Activated CD4-positive, alpha-beta T cell treated with anti-CD3 and anti-CD28 coated beads, Interleukin-2, amount 10 ng/mL, durations not matched to agents 24 days and 14 days (primary cell): ENCODE data around the gene TP53BP1. TPM values are rescaled to one million over a fixed set of nuclear protein-coding genes. Genes with fewer than 3 reads are reported as not detected.

Experiments
- DNase-seq: peaks from one replicate; pipeline ENCODE4 v3.0.0; 2022
- H3K27ac Mint-ChIP-seq: one replicate; pipeline ENCODE4 v1.8.0; 2022; ENCODE audit warnings: mild to moderate bottlenecking, mixed read lengths
- H3K27me3 Mint-ChIP-seq: one replicate; pipeline ENCODE4 v1.8.0; 2022; ENCODE audit warnings: mixed read lengths
- H3K36me3 Mint-ChIP-seq: one replicate; pipeline ENCODE4 v1.8.0; 2022; ENCODE audit warnings: low read depth, mild to moderate bottlenecking, mixed read lengths
- H3K4me1 Mint-ChIP-seq: one replicate; pipeline ENCODE4 v1.8.0; 2021; ENCODE audit warnings: mixed read lengths
- H3K4me3 Mint-ChIP-seq: one replicate; pipeline ENCODE4 v1.8.0; 2022; ENCODE audit warnings: mild to moderate bottlenecking, moderate library complexity, mixed read lengths
- H3K9me3 Mint-ChIP-seq: one replicate; pipeline ENCODE4 v1.8.0; 2021; ENCODE audit warnings: mixed read lengths
- intact Hi-C: fragments of 100-400 bp; cut with micrococcal nuclease; formaldehyde crosslinking; loops from one replicate; pipeline ENCODE4 v1.15.1; 2023
- total RNA-seq: library from RNA; stranded (reverse); gene quantifications from 2 replicates; pipeline ENCODE4 v1.2.3, GENCODE V29; 2022

TP53BP1 gene
- total RNA-seq, 1 donor from 2014 or later: 38.7 TPM

DNA sequence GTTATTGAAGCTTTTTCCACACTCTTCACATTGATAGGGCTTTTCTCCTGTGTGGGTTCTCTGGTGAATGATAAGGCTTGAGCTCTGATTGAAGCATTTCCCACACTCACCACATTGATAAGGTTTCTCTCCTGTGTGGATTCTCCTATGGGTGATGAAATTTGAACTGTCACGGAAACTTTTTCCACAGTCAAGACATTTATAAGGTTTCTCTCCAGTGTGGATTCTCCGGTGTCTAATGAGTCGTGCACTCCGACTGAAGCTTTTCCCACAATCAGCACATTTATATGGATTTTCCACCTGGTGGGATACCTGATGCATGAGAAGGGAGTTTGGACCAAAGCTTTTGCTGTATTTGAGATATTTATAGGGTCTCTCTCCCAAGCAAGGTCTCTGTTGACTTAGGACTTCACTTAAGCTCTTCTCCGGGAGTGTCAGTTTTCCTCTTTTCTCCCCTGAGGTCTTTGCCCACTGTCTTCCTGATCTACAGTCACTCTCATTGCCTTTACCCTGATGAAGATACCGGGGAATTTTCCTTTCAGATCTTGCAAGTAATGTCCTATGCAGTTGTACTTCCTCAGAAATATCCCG, 131.5 kb downstream of the TP53BP1 start:
- H3K9me3 Mint-ChIP-seq: peaks cover 37% of the 10 kb centered on the region
- peaks cover 81% of the 10 kb centered on the region for H3K36me3 Mint-ChIP-seq
- intact Hi-C loops: no loop called here
- H3K4me1 Mint-ChIP-seq: no peaks in the 10 kb centered on the region
- no peaks in the 10 kb centered on the region for H3K27me3 Mint-ChIP-seq
- no peak overlapping the region for H3K4me3 Mint-ChIP-seq
- H3K27ac Mint-ChIP-seq: no peak overlapping the region
- DNase-seq: no peak

- intact Hi-C loops: no loop called here
- DNase-seq: no peak
- Mint-ChIP-seq H3K27ac (no peak overlapping the region), H3K27me3 (no peaks in the 10 kb centered on the region), H3K4me1 (no peaks in the 10 kb centered on the region), H3K9me3 (peaks cover 42% of the 10 kb centered on the region), H3K36me3 (peaks cover 78% of the 10 kb centered on the region), H3K4me3 (no peak overlapping the region)
Measured at GRCh38 chr15:43360821-43361220, 132.1 kb downstream of the TP53BP1 start.

Other genes starting within 250 kb of the TP53BP1 start
- 0.07 TPM in 1 of 2 replicates, not detected in the other for gene TGM5, start 226.2 kb downstream of the TP53BP1 start, total RNA-seq
- gene TGM7, start 190.9 kb downstream of the TP53BP1 start, total RNA-seq: not detected in 2 replicates
- 15.4 and 16.0 TPM in 2 replicates for gene LCMT2, start 162.6 kb downstream of the TP53BP1 start, total RNA-seq
- gene ZSCAN29, start 122.1 kb downstream of the TP53BP1 start, total RNA-seq: 30.9 and 32.1 TPM in 2 replicates
- 48.0 and 49.6 TPM in 2 replicates for gene TUBGCP4, start 122.1 kb downstream of the TP53BP1 start, total RNA-seq
- gene MAP1A, start 24.5 kb upstream of the TP53BP1 start, total RNA-seq: 2.0 and 2.1 TPM in 2 replicates
- gene PPIP5K1, start 97.1 kb upstream of the TP53BP1 start, total RNA-seq: 57.8 and 60.0 TPM in 2 replicates
- 0.66 and 0.77 TPM in 2 replicates for gene CKMT1B, start 100.9 kb upstream of the TP53BP1 start, total RNA-seq
- gene STRC, start 125.6 kb upstream of the TP53BP1 start, total RNA-seq: 0.05 and 0.45 TPM in 2 replicates
- 8.9 and 10.0 TPM in 2 replicates for gene CATSPER2, start 155.7 kb upstream of the TP53BP1 start, total RNA-seq
- 0.28 and 0.66 TPM in 2 replicates for gene CKMT1A, start 200.7 kb upstream of the TP53BP1 start, total RNA-seq